PC-9 (cell line): ENCODE data around the gene ELL2.

Experiments used
- EZH2 ChIP-seq: fragments of 200-600 bp; sonication (generic); IDR thresholded peaks from 2 replicates; pipeline ENCODE4 v1.8.0; 2017; ENCODE audit warnings: antibody characterized with exemption, low read depth
- TF ChIP-seq, protein P1 (sequence below): fragments of 200-600 bp; sonication (generic); conservative IDR thresholded peaks from 2 replicates; pipeline ENCODE4 v1.6.1; 2017; ENCODE audit warnings: mixed run types, antibody characterized with exemption, mild to moderate bottlenecking, moderate library complexity

DNA sequence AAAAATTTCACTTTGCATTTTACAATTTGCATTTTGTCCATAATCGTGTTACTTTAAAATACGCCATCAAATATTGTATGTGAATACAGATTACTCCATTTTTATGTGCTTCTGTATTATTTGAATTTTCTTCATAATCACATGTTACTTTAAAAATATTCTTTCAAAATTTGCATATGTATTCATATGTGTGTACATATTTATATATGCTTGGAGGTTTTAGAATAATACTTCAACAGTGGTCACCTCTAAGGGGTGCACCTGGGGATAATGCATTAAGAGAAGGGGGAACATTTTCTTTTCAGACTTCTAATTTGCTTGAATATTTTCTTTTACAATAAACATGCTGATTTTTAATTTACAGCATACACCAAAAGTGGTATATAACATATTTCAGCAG lies 21.9 kb upstream of the ELL2 start:
- TF ChIP-seq, protein P1, sequence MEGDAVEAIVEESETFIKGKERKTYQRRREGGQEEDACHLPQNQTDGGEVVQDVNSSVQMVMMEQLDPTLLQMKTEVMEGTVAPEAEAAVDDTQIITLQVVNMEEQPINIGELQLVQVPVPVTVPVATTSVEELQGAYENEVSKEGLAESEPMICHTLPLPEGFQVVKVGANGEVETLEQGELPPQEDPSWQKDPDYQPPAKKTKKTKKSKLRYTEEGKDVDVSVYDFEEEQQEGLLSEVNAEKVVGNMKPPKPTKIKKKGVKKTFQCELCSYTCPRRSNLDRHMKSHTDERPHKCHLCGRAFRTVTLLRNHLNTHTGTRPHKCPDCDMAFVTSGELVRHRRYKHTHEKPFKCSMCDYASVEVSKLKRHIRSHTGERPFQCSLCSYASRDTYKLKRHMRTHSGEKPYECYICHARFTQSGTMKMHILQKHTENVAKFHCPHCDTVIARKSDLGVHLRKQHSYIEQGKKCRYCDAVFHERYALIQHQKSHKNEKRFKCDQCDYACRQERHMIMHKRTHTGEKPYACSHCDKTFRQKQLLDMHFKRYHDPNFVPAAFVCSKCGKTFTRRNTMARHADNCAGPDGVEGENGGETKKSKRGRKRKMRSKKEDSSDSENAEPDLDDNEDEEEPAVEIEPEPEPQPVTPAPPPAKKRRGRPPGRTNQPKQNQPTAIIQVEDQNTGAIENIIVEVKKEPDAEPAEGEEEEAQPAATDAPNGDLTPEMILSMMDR: no peak
- TF ChIP-seq EZH2: no peak
